NCI-H1930 (cell line): Measurements from ENCODE around the gene FAM181A.

Source experiments
- DNase-seq, 2 experiments: peaks; one replicate each; lab custom pipeline; 2025; lab: John Stamatoyannopoulos, UW

Gene FAM181A

GRCh38 chr14:93929048-93929535, 1.9 kb downstream of the FAM181A start:
- DNase-seq, result no peak

GRCh38 chr14:93929657-93930056, 2.5 kb downstream of the FAM181A start:
- DNase-seq, result no peak

- DNase-seq, result no peak
Observed at GRCh38 chr14:93930296-93930988, 3.3 kb downstream of the FAM181A start.

- DNase-seq, result no peak
Observed at GRCh38 chr14:93930989-93931307, 3.8 kb downstream of the FAM181A start.

GRCh38 chr14:93932642-93933041, 5.5 kb downstream of the FAM181A start:
- no peak for DNase-seq

GRCh38 chr14:93935213-93935612, 8.1 kb downstream of the FAM181A start:
- no peak for DNase-seq

- no peak for DNase-seq
Observed at GRCh38 chr14:93936245-93936644, 9.1 kb downstream of the FAM181A start.

GRCh38 chr14:93936926-93937325, 9.8 kb downstream of the FAM181A start:
- no peak for DNase-seq

GRCh38 chr14:93937519-93937918, 10.4 kb downstream of the FAM181A start:
- no peak for DNase-seq

- DNase-seq, result no peak
Observed at GRCh38 chr14:93938751-93939303, 11.7 kb downstream of the FAM181A start.

- DNase-seq, result peak; percentile 66 to 76
Observed at GRCh38 chr14:93939304-93940229, 12.4 kb downstream of the FAM181A start.

- DNase-seq, result no peak
Observed at GRCh38 chr14:93940437-93940836, 13.3 kb downstream of the FAM181A start.

- DNase-seq, result no peak
Observed at GRCh38 chr14:93941293-93941910, 14.3 kb downstream of the FAM181A start.

- DNase-seq, result no peak
Observed at GRCh38 chr14:93943052-93943451, 15.9 kb downstream of the FAM181A start.

- no peak for DNase-seq
Observed at GRCh38 chr14:93943930-93944329, 16.8 kb downstream of the FAM181A start.

GRCh38 chr14:93944348-93945069, 17.4 kb downstream of the FAM181A start:
- no peak for DNase-seq

- DNase-seq, result no peak
Observed at GRCh38 chr14:93945070-93945399, 17.9 kb downstream of the FAM181A start.

- no peak for DNase-seq
Observed at GRCh38 chr14:93946104-93946503, 19.0 kb downstream of the FAM181A start.

GRCh38 chr14:93946541-93947090, 19.5 kb downstream of the FAM181A start:
- DNase-seq, result no peak

- DNase-seq, result no peak
Observed at GRCh38 chr14:93947282-93947681, 20.1 kb downstream of the FAM181A start.

GRCh38 chr14:93949511-93950075, 22.4 kb downstream of the FAM181A start:
- no peak for DNase-seq
